ENCODE data around the gene OR4D1. TPM values are rescaled to one million over a fixed set of nuclear protein-coding genes. Genes with fewer than 3 reads are reported as not detected.

Gene OR4D1
- total RNA-seq, 1 donor from 2014 or later, result not detected

- no peaks in the 10 kb centered on the region for H3K9me3 ChIP-seq
- no peak for DNase-seq (ENCODE audit: extremely low spot score in 2 of 2)
- intact Hi-C loops (cut with DNase I), result no loop called here
- H3K4me1 ChIP-seq, result no peaks in the 10 kb centered on the region
- H3K4me3 ChIP-seq, result no peak overlapping the region
- H3K27ac ChIP-seq, result no peak overlapping the region
- TF ChIP-seq POLR2AphosphoS5 (IDR thresholded peaks at IDR 0.05; ENCODE audit: insufficient read depth in 1 of 2, low read depth in 1 of 2), result no peak
- no peak for TF ChIP-seq CTCF (IDR thresholded peaks at IDR 0.05)
- TF ChIP-seq POLR2A (IDR thresholded peaks at IDR 0.05), result no peak
- H3K27me3 ChIP-seq, result no peaks in the 10 kb centered on the region
- peaks cover 0 to 42% of the 10 kb centered on the region in 2 donors for H3K36me3 ChIP-seq
These were observed 57.8 kb downstream of the OR4D1 start for GRCh38 chr17:58205936-58206335.

- peaks cover 0 to 48% of the 10 kb centered on the region in 2 donors for H3K36me3 ChIP-seq
These were observed 59.3 kb downstream of the OR4D1 start for GRCh38 chr17:58207451-58207850.

DNA sequence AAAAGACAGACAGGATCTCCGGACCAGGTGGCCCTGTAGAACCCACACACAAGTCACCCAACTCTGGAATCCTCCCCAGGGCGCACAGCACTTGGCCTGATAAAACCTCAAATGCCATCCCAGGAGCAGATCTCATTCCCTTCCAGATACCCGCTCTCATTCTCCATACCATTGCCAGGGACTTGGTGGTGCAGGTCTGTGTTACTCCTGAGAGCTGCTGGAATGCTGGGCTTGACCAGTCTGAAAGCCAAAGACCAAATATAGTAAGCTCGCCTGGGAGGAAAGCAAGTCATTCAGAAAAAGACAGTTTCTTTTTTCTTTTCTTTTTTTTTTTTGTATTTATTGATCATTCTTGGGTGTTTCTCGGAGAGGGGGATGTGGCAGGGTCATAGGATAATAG lies 60.2 kb downstream of the OR4D1 start:
- H3K27ac ChIP-seq, result no peak overlapping the region
- no peaks in the 10 kb centered on the region for H3K4me1 ChIP-seq
- H3K4me3 ChIP-seq, result no peak overlapping the region
- DNase-seq (ENCODE audit: extremely low spot score in 2 of 2), result no peak
- H3K36me3 ChIP-seq, result peaks cover 0 to 54% of the 10 kb centered on the region in 2 donors
- H3K27me3 ChIP-seq, result no peaks in the 10 kb centered on the region
- H3K9me3 ChIP-seq, result no peaks in the 10 kb centered on the region
- intact Hi-C loops (cut with DNase I), result no loop called here
- no peak for TF ChIP-seq POLR2A (IDR thresholded peaks at IDR 0.05)
- TF ChIP-seq CTCF (IDR thresholded peaks at IDR 0.05), result no peak
- TF ChIP-seq POLR2AphosphoS5 (IDR thresholded peaks at IDR 0.05; ENCODE audit: insufficient read depth in 1 of 2, low read depth in 1 of 2), result no peak

More at GRCh38 chr17:58207451-58207850, 59.3 kb downstream of the OR4D1 start:
- Histone ChIP-seq H3K27me3 (no peaks in the 10 kb centered on the region), H3K27ac (no peak overlapping the region), H3K4me3 (no peak overlapping the region), H3K9me3 (no peaks in the 10 kb centered on the region), H3K4me1 (no peaks in the 10 kb centered on the region)
- DNase-seq (ENCODE audit: extremely low spot score in 2 of 2), result no peak
- intact Hi-C loops (cut with DNase I), result no loop called here
- TF ChIP-seq POLR2AphosphoS5 (IDR thresholded peaks at IDR 0.05; ENCODE audit: insufficient read depth in 1 of 2, low read depth in 1 of 2) (no peak), CTCF (IDR thresholded peaks at IDR 0.05) (no peak), POLR2A (IDR thresholded peaks at IDR 0.05) (no peak)

Other genes with a start within 250 kb of the OR4D1 start
- gene CUEDC1, start 193.0 kb upstream of the OR4D1 start, total RNA-seq, result 28.7 TPM
- gene VEZF1, start 160.1 kb upstream of the OR4D1 start, total RNA-seq, result 86.2 TPM
- gene SRSF1, start 141.1 kb upstream of the OR4D1 start, total RNA-seq, result 155 TPM
- 16.9 TPM for gene DYNLL2, start 65.0 kb upstream of the OR4D1 start, total RNA-seq
- not detected for gene OR4D2, start 18.6 kb downstream of the OR4D1 start, total RNA-seq
- gene EPX, start 44.3 kb downstream of the OR4D1 start, total RNA-seq, result not detected
- gene MKS1, start 70.9 kb downstream of the OR4D1 start, total RNA-seq, result 13.0 TPM
- not detected for gene LPO, start 90.2 kb downstream of the OR4D1 start, total RNA-seq
- not detected for gene MPO, start 132.6 kb downstream of the OR4D1 start, total RNA-seq
- 7.1 TPM for gene TSPOAP1, start 180.4 kb downstream of the OR4D1 start, total RNA-seq
- gene SUPT4H1, start 203.8 kb downstream of the OR4D1 start, total RNA-seq, result 31.4 TPM

All from vagina (tissue), 2 donors.